IMR-90 (cell line): ENCODE measurements around the gene CLTCL1. TPM values are rescaled to one million over a fixed set of nuclear protein-coding genes. Genes with fewer than 3 reads are reported as not detected.

Experiments used
- ATAC-seq: fragments of 200-7000 bp; cut with Tn5 transposase; 2 replicates; pipeline ENCODE4 v1.9.1; 2020; ENCODE audit warnings: low read depth, mild to moderate bottlenecking, moderate library complexity
- BruUV-seq: library from RNA; stranded (reverse); fragments of 400-500 nt; replicated peaks from 2 replicates; lab custom pipeline; 2021; lab: Mats Ljungman, UMichigan
- CTCF ChIA-PET: fragments of 300-600 bp; formaldehyde crosslinking; extraction: SDS; loops from one replicate; lab custom pipeline; 2021; ENCODE audit warnings: antibody characterized with exemption; lab: Yijun Ruan, JAX
- POLR2A ChIA-PET: fragments of 300-600 bp; sonication (Branson Sonifier 250); formaldehyde crosslinking; loops from one replicate; lab custom pipeline; 2022; ENCODE audit warnings: antibody characterized with exemption; ENCODE audit not compliant: unreplicated experiment; lab: Charles Lee
- DNase-seq: peaks from one replicate; pipeline ENCODE4 v3.0.0; 2013
- H2AFZ ChIP-seq: replicated peaks from 2 replicates; pipeline ENCODE3; 2013; ENCODE audit warnings: low read length, mild to moderate bottlenecking; ENCODE audit not compliant: poor library complexity
- H2AK5ac ChIP-seq: 2 replicates; pipeline ENCODE4 v1.6.1; 2013; ENCODE audit warnings: low read depth, low read length, inconsistent platforms
- H2AK9ac ChIP-seq: replicated peaks from 2 replicates; pipeline ENCODE3; 2013; ENCODE audit warnings: mild to moderate bottlenecking, low read depth, low read length, moderate library complexity; ENCODE audit not compliant: poor library complexity
- H2BK120ac ChIP-seq: 2 replicates; pipeline ENCODE4 v1.6.1; 2013; ENCODE audit warnings: low read depth, low read length, inconsistent platforms
- H2BK15ac ChIP-seq: 3 replicates; pipeline ENCODE4 v1.6.1; 2013; ENCODE audit warnings: low read depth, low read length, inconsistent platforms
- H2BK20ac ChIP-seq: 2 replicates; pipeline ENCODE4 v1.6.1; 2013; ENCODE audit warnings: low read depth, mild to moderate bottlenecking, inconsistent platforms, low read length, moderate library complexity
- H2BK5ac ChIP-seq: 2 replicates; pipeline ENCODE4 v1.6.1; 2013; ENCODE audit warnings: mild to moderate bottlenecking, low read depth, low read length, inconsistent platforms; ENCODE audit not compliant: poor library complexity, severe bottlenecking
- H3K14ac ChIP-seq: replicated peaks from 2 replicates; pipeline ENCODE4 v1.6.1; 2013; ENCODE audit warnings: low read depth, low read length, inconsistent platforms
- H3K18ac ChIP-seq: 2 replicates; pipeline ENCODE4 v1.6.1; 2013; ENCODE audit warnings: low read depth, low read length, control low read depth
- H3K23ac ChIP-seq: 2 replicates; pipeline ENCODE4 v1.6.1; 2013; ENCODE audit warnings: low read depth, low read length, inconsistent platforms
- H3K27ac ChIP-seq: 2 replicates; pipeline ENCODE4 v1.5.1; 2013; ENCODE audit warnings: mild to moderate bottlenecking, control low read depth, low read length; ENCODE audit not compliant: insufficient read depth
- H3K27me3 ChIP-seq: 2 replicates; pipeline ENCODE4 v1.6.1; 2013; ENCODE audit warnings: low read length; ENCODE audit not compliant: control insufficient read depth, insufficient read depth
- H3K36me3 ChIP-seq: 2 replicates; pipeline ENCODE4 v1.6.1; 2013; ENCODE audit warnings: low read length, mixed read lengths; ENCODE audit not compliant: control insufficient read depth, insufficient read depth
- H3K4ac ChIP-seq: 2 replicates; pipeline ENCODE4 v1.6.1; 2013; ENCODE audit warnings: low read depth, low read length, inconsistent platforms
- H3K4me1 ChIP-seq: 2 replicates; pipeline ENCODE4 v1.6.1; 2013; ENCODE audit warnings: low read length, mixed read lengths; ENCODE audit not compliant: control insufficient read depth, insufficient read depth
- H3K4me2 ChIP-seq: 2 replicates; pipeline ENCODE4 v1.6.1; 2013; ENCODE audit warnings: low read depth, mild to moderate bottlenecking, control low read depth, low read length, moderate library complexity
- H3K4me3 ChIP-seq: 2 replicates; pipeline ENCODE4 v1.5.1; 2013; ENCODE audit warnings: low read depth, mild to moderate bottlenecking, control low read depth, low read length, moderate library complexity; ENCODE audit not compliant: insufficient read depth
- H3K56ac ChIP-seq: 2 replicates; pipeline ENCODE4 v1.6.1; 2013; ENCODE audit warnings: low read length, inconsistent platforms; ENCODE audit not compliant: insufficient read depth; ENCODE audit errors: extremely low read depth
- H3K79me1 ChIP-seq, 2 experiments: 2 replicates each; pipeline ENCODE4 v1.6.1; 2013; ENCODE audit warnings: low read length in 2 of 2, inconsistent platforms in 1 of 2, low read depth in 1 of 2
- H3K9ac ChIP-seq: 2 replicates; pipeline ENCODE4 v1.6.1; 2013; ENCODE audit warnings: low read depth, low read length, control low read depth
- H3K9me1 ChIP-seq: 2 replicates; pipeline ENCODE4 v1.6.1; 2013; ENCODE audit warnings: low read length, inconsistent platforms; ENCODE audit not compliant: insufficient read depth
- H3K9me3 ChIP-seq: 2 replicates; pipeline ENCODE4 v1.6.1; 2013; ENCODE audit warnings: low read length; ENCODE audit not compliant: control insufficient read depth, insufficient read depth
- H4K20me1 ChIP-seq: 2 replicates; pipeline ENCODE4 v1.6.1; 2013; ENCODE audit warnings: low read length, inconsistent platforms; ENCODE audit not compliant: insufficient read depth
- H4K5ac ChIP-seq: 2 replicates; pipeline ENCODE4 v1.6.1; 2013; ENCODE audit warnings: mild to moderate bottlenecking, low read depth, low read length, control low read depth
- H4K8ac ChIP-seq, 2 experiments: 2 replicates each; pipeline ENCODE4 v1.6.1; 2013; ENCODE audit warnings: low read depth in 2 of 2, low read length in 2 of 2, control low read depth in 1 of 2, inconsistent platforms in 1 of 2
- H4K91ac ChIP-seq: 2 replicates; pipeline ENCODE4 v1.6.1; 2013; ENCODE audit warnings: low read depth, low read length, inconsistent platforms; ENCODE audit not compliant: insufficient read depth
- MXI1 ChIP-seq: IDR thresholded peaks from 2 replicates; pipeline ENCODE4 v1.6.1; 2012; ENCODE audit warnings: low read depth, mild to moderate bottlenecking, low read length, moderate library complexity, borderline replicate concordance
- POLR2A ChIP-seq: IDR thresholded peaks from 2 replicates; pipeline ENCODE4 v1.6.1; 2012; ENCODE audit warnings: mild to moderate bottlenecking, low read depth, low read length
- SMC3 ChIP-seq: fragments of 150-350 bp; IDR thresholded peaks from 2 replicates; pipeline ENCODE4 v1.6.1; 2016; ENCODE audit warnings: low read depth, mild to moderate bottlenecking, antibody characterized with exemption, low read length, moderate library complexity
- WGBS, 2 experiments: methylation state at CpG; one replicate each; pipeline versions ENCODE4 v1.1.5 to v1.1.7; 2013; ENCODE audit warnings: missing lambda C conversion rate in 2 of 2; ENCODE audit not compliant: insufficient read length in 1 of 2; ENCODE audit errors: extremely low coverage in 2 of 2; 5-methylcytosine and 5-hydroxymethylcytosine counted together
- dilution Hi-C: fragments of 300-500 bp; cut with HindIII; formaldehyde crosslinking; loops from one replicate; pipeline ENCODE4 v1.14.3; 2018; ENCODE audit warnings: low sequenced_read_pairs; ENCODE audit not compliant: unreplicated experiment
- in situ Hi-C: fragments of 300-500 bp; cut with MboI; formaldehyde crosslinking; loops from 3 replicates; pipeline ENCODE4 v1.14.3; 2019; ENCODE audit warnings: low sequenced_read_pairs, inconsistent platforms, mixed read lengths
- intact Hi-C: fragments of 100-400 bp; cut with micrococcal nuclease; formaldehyde crosslinking; loops from 2 replicates; pipeline ENCODE4 v1.10.0; 2022
- polyA plus RNA-seq, 3 experiments: library from polyadenylated mRNA; depleted of rRNA; stranded (reverse); fragments of >200 nt; gene quantifications; 2 replicates each; pipeline ENCODE4 v1.2.3, GENCODE V29; 2012; ENCODE audit warnings: low replicate concordance in 1 of 3
- total RNA-seq: library from RNA; depleted of rRNA; stranded (reverse); fragments of >200 nt; gene quantifications from 2 replicates; pipeline ENCODE4 v1.2.3, GENCODE V29; 2012

CLTCL1 gene
- total and polyA plus RNA-seq, 2 of the 4 experiments (the other 2 are of a cell fraction), result 6.2 to 8.1 TPM

GRCh38 chr22:19265779-19266178 lies 25.7 kb downstream of the CLTCL1 start:
- Histone ChIP-seq H2BK15ac (no peak overlapping the region), H2AK9ac (no peak overlapping the region), H4K91ac (no peak overlapping the region), H3K14ac (no peak overlapping the region), H3K36me3 (peaks cover 1% of the 10 kb centered on the region; the same call in 1 of the 2 replicates), H3K4me1 (no peaks in the 10 kb centered on the region), H3K18ac (no peak overlapping the region), H2BK120ac (no peak overlapping the region), H3K27me3 (no peaks in the 10 kb centered on the region), H4K8ac (no peak overlapping the region), H3K9me1 (no peaks in the 10 kb centered on the region), H3K4ac (no peak overlapping the region), H2BK5ac (no peak overlapping the region), H3K9me3 (no peaks in the 10 kb centered on the region), H3K79me1 (peaks cover 0 to 4% of the 10 kb centered on the region in 2 experiments; a peak in 2 of 4 replicates), H2AFZ (no peak overlapping the region), H3K4me3 (no peak overlapping the region), H3K9ac (no peak overlapping the region), H3K23ac (no peak overlapping the region), H3K56ac (no peak overlapping the region), H2BK20ac (no peak overlapping the region), H2AK5ac (no peak overlapping the region), H3K4me2 (no peak overlapping the region), H4K5ac (no peak overlapping the region), H4K20me1 (no peaks in the 10 kb centered on the region), H3K27ac (no peak overlapping the region)
- no peak for ATAC-seq
- in situ Hi-C loops (no loop called here), dilution Hi-C loops (no loop called here), intact Hi-C loops (no loop called here)
- no peak for DNase-seq
- CTCF ChIA-PET, result no interaction called here
- BruUV-seq, result no TSS peak
- TF ChIP-seq MXI1 (no peak), POLR2A (no peak), SMC3 (no peak)
- POLR2A ChIA-PET, result no interaction called here
- no CpG with 5 or more reads among the region's 2 CpGs for WGBS, 2 experiments
